ENCODE measurements around the gene PRDX5. TPM values are rescaled to one million over a fixed set of nuclear protein-coding genes. Genes with fewer than 3 reads are reported as not detected.

Gene PRDX5
- total and polyA plus RNA-seq, 9 of the 15 experiments (the other 6 are each of a cell fraction or from before 2014, with no cell fraction given) = 40.8 to 327 (median 204) TPM

DNA sequence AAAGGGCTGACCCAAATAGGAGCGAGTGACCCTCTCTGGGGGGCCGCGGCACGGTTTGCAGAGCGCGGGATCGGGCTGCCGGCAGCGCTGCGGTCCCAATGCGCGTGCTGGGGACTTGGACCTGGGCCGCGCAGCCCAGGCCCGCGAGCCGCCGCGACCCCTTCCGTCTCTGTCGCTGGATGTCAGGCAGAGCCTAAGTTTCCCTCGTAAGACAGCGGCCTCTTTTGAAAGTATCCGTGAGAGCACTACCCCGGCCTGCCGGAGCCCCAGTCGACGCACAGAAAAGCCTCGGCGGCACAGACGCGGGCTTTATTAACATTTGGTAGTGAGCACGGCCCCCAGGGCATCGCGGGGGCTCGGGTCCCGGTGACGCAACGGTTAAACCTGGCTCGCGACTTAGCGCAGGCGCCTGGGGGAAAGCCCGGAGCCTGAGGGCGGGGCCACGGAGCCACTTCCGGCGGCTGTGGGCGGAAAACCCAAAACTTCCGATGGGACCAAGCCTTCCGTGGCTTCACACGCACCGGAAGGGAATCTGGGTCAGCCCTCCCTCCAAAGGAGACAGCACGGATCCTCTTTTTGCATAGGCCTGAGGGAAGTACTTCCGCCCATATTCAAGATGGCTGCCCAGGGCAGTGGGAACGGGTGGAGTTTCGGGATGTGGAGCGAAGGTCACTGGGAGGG, 48.2 kb upstream of the PRDX5 start (continued):
- TF ChIP-seq MAZ (CRISPR knock-in tag; conservative IDR thresholded peaks at IDR 0.05 in 1 of 2, IDR thresholded peaks at IDR 0.05 in 1 of 2) = peak; percentile 80 to 86
- TF ChIP-seq, protein P1, sequence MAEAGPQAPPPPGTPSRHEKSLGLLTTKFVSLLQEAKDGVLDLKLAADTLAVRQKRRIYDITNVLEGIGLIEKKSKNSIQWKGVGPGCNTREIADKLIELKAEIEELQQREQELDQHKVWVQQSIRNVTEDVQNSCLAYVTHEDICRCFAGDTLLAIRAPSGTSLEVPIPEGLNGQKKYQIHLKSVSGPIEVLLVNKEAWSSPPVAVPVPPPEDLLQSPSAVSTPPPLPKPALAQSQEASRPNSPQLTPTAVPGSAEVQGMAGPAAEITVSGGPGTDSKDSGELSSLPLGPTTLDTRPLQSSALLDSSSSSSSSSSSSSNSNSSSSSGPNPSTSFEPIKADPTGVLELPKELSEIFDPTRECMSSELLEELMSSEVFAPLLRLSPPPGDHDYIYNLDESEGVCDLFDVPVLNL (CRISPR knock-in tag; IDR thresholded peaks at IDR 0.05; ENCODE audit: low read depth) = no peak
- TF ChIP-seq IFI16 (CRISPR knock-in tag; IDR thresholded peaks at IDR 0.05) = no peak
- TF ChIP-seq CREM (IDR thresholded peaks at IDR 0.05; ENCODE audit: low read depth) = peak; percentile 90
- TF ChIP-seq TCF3 (CRISPR knock-in tag; IDR thresholded peaks at IDR 0.05) = no peak
- TF ChIP-seq HSF4 (CRISPR knock-in tag; IDR thresholded peaks at IDR 0.05; ENCODE audit: borderline replicate concordance) = no peak
- TF ChIP-seq ZFP30 (CRISPR knock-in tag; IDR thresholded peaks at IDR 0.05; ENCODE audit: borderline replicate concordance) = peak; percentile 60; the same call in 1 of the 2 replicates
- TF ChIP-seq MAFK (IDR thresholded peaks at IDR 0.05; ENCODE audit: low read length) = peak; percentile 48
- peak; percentile 29; the same call in 1 of the 2 replicates for TF ChIP-seq ZFP1 (CRISPR knock-in tag; IDR thresholded peaks at IDR 0.05)
- peak; percentile 96 for TF ChIP-seq CEBPB (tag; IDR thresholded peaks at IDR 0.05)
- TF ChIP-seq, protein P2, sequence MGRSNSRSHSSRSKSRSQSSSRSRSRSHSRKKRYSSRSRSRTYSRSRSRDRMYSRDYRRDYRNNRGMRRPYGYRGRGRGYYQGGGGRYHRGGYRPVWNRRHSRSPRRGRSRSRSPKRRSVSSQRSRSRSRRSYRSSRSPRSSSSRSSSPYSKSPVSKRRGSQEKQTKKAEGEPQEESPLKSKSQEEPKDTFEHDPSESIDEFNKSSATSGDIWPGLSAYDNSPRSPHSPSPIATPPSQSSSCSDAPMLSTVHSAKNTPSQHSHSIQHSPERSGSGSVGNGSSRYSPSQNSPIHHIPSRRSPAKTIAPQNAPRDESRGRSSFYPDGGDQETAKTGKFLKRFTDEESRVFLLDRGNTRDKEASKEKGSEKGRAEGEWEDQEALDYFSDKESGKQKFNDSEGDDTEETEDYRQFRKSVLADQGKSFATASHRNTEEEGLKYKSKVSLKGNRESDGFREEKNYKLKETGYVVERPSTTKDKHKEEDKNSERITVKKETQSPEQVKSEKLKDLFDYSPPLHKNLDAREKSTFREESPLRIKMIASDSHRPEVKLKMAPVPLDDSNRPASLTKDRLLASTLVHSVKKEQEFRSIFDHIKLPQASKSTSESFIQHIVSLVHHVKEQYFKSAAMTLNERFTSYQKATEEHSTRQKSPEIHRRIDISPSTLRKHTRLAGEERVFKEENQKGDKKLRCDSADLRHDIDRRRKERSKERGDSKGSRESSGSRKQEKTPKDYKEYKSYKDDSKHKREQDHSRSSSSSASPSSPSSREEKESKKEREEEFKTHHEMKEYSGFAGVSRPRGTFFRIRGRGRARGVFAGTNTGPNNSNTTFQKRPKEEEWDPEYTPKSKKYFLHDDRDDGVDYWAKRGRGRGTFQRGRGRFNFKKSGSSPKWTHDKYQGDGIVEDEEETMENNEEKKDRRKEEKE (IDR thresholded peaks at IDR 0.05; ENCODE audit: borderline replicate concordance in 1 of 2, control insufficient read depth in 1 of 2, low read depth in 2 of 2, low read length in 1 of 2) = peak in 1 of 2 experiments; percentile 78; a peak in 2 of 4 replicates
- TF ChIP-seq EP300 (IDR thresholded peaks at IDR 0.05; ENCODE audit: low read length) = peak; percentile 26; the same call in 1 of the 2 replicates
- TF ChIP-seq GATAD2A (IDR thresholded peaks at IDR 0.05) = no peak
- TF ChIP-seq, protein P3, sequence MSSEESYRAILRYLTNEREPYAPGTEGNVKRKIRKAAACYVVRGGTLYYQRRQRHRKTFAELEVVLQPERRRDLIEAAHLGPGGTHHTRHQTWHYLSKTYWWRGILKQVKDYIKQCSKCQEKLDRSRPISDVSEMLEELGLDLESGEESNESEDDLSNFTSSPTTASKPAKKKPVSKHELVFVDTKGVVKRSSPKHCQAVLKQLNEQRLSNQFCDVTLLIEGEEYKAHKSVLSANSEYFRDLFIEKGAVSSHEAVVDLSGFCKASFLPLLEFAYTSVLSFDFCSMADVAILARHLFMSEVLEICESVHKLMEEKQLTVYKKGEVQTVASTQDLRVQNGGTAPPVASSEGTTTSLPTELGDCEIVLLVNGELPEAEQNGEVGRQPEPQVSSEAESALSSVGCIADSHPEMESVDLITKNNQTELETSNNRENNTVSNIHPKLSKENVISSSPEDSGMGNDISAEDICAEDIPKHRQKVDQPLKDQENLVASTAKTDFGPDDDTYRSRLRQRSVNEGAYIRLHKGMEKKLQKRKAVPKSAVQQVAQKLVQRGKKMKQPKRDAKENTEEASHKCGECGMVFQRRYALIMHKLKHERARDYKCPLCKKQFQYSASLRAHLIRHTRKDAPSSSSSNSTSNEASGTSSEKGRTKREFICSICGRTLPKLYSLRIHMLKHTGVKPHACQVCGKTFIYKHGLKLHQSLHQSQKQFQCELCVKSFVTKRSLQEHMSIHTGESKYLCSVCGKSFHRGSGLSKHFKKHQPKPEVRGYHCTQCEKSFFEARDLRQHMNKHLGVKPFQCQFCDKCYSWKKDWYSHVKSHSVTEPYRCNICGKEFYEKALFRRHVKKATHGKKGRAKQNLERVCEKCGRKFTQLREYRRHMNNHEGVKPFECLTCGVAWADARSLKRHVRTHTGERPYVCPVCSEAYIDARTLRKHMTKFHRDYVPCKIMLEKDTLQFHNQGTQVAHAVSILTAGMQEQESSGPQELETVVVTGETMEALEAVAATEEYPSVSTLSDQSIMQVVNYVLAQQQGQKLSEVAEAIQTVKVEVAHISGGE (CRISPR knock-in tag; IDR thresholded peaks at IDR 0.05) = peak; percentile 84 to 97 (median 86); a peak in 5 of 6 replicates
- peak; percentile 94 for TF ChIP-seq LCOR (CRISPR knock-in tag; IDR thresholded peaks at IDR 0.05)
- no peak for TF ChIP-seq NEUROD1 (IDR thresholded peaks at IDR 0.05; ENCODE audit: borderline replicate concordance, low read depth, low read length, partially characterized antibody)
- TF ChIP-seq L3MBTL2 (IDR thresholded peaks at IDR 0.05) = peak; percentile 63; the same call in 1 of the 2 replicates
- 0 out of 2 replicates have a peak, but pooled peaks have one; percentile 1 for TF ChIP-seq ILF3 (IDR thresholded peaks at IDR 0.05; ENCODE audit: borderline replicate concordance)
- TF ChIP-seq POLR2B (IDR thresholded peaks at IDR 0.05; ENCODE audit: low read depth, partially characterized antibody) = peak; percentile 63
- TF ChIP-seq RCOR1 (IDR thresholded peaks at IDR 0.05; ENCODE audit: borderline replicate concordance in 1 of 2, low read depth in 2 of 2, low read length in 2 of 2) = peak in 1 of 2 experiments; percentile 40; a peak in 2 of 4 replicates
